Measurements from ENCODE around the gene LIG4.
A peak's percentile ranks its signal among the peaks of the same experiment; 100 is the strongest.

DNA sequence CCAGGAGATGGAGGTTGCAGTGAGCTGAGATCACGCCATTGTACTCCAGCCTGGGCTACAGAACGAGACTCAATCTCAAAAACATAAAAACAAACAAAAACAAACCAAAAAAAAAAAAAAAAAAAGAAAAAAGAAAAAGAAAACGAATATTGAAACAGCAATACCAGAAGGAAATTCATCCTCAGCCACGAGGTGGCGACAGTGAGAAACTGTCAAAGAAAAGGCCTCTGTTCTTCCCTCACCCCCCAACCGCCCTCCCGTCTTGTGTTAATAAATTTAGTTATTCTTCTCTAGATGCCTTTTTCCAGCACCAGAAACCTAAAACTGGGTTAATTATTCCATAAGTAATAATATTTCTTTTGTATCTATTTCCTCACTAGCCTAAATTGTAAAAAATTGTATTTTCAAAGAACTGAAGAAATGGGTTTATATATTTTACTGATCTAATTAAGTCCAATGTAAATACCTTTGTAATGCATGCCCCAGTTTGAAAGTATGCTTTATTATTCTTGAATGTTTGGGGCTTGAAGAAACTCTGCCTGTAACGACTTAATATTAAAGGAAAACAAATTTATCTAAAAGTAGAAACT, 38.6 kb downstream of the LIG4 start:
- TF ChIP-seq, protein P1, sequence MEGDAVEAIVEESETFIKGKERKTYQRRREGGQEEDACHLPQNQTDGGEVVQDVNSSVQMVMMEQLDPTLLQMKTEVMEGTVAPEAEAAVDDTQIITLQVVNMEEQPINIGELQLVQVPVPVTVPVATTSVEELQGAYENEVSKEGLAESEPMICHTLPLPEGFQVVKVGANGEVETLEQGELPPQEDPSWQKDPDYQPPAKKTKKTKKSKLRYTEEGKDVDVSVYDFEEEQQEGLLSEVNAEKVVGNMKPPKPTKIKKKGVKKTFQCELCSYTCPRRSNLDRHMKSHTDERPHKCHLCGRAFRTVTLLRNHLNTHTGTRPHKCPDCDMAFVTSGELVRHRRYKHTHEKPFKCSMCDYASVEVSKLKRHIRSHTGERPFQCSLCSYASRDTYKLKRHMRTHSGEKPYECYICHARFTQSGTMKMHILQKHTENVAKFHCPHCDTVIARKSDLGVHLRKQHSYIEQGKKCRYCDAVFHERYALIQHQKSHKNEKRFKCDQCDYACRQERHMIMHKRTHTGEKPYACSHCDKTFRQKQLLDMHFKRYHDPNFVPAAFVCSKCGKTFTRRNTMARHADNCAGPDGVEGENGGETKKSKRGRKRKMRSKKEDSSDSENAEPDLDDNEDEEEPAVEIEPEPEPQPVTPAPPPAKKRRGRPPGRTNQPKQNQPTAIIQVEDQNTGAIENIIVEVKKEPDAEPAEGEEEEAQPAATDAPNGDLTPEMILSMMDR (conservative IDR thresholded peaks at IDR 0.05; ENCODE audit: low read length): peak; percentile 64
- TF ChIP-seq EZH2phosphoT487 (IDR thresholded peaks at IDR 0.05; ENCODE audit: borderline replicate concordance): no peak

Data from Loucy (cell line).